ENCODE data around the gene COPE.

The COPE gene

DNA sequence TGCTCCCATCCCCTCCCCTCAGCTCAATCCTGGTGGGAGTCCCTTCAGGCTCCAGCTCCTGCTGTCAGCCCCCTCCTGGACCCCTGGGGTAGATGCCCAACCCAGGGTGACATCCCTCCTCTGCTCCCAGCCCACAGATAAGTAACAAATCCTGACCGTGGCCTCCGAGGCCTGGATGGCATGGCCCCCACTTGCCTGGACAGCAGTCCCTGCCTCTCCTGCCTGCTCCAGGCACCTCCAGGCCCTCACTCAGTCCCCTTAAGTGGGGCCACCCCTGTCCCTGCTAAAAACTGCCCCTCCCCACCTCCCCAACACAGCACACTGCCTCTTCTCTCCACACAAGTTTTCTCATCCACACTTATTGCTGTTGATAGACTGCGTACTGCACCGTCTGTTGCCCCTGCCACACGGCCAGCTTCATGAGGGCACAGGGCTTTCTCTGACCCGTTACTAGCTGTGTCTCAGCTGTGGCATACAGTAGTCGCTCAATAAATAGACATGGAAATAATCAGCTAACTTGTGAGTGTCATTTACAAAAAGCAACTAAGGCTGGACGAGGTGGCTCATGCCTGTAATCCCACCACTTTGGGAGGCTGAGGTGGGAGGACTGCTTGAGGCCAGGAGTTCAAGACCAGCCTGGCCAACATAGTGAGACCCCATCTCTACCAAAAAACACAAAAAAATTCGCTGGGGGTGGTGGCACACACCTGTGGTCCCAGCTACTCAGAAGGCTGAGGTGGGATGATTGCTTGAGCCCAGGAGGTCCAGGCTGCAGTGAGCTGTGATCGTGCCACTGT, 29.0 kb downstream of the COPE start:
- no peak for DNase-seq

DNA sequence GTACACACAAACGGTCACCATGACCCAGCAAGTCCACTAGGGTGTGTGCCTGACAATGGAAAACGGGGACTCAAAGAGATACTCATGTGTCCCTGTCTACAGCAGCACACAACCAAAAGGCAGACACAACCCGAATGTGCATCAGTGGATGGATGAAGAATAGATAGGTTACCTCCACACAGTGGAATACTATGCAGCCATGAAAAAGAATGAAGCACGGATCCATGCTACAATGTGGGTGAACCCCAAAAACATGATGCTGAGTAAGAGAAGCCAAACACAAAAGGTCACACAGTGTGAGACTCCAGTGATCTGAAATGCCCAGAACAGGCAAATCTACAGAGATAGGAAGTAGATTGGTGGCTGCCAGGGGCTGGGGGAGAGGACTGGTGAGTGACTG, 32.2 kb downstream of the COPE start:
- DNase-seq: no peak

DNA sequence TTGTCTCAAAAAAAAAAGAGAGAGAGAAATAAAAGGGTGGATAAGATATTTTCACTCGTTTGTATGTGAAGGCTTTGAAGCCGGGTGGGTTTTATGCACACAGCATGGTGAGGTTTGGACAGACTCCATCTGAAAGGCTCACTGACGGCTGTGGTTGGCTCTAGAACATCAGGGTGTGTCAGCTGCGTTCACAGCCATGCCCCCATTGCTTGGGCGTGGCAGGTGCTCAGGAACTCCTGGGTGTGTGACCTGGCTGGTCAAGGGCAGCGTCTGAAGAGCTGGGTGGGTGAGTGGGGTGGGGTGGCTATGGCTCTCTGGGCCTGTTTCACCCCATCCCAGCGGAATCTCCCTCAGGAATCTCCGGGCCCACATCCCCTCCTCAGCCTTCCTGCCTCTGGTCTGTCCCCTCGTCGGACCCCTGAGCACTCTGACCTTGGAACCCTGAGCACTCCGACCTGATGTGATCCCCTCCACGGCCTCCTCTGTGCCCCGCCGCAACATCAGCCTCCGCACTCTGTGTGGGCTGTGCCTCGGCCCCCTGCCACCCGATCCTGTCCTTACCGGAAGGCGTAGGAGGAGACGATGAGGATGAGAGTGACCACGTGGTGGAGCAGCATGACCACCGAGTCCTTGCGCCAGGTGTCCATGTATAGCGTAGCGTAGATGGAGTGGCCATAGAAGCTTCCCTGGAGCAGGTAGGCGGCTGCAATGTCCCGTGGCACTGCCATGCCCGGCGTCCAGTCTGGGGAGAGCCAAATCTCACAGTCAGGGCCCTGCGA, 35.5 kb downstream of the COPE start:
- no peak for DNase-seq

DNA sequence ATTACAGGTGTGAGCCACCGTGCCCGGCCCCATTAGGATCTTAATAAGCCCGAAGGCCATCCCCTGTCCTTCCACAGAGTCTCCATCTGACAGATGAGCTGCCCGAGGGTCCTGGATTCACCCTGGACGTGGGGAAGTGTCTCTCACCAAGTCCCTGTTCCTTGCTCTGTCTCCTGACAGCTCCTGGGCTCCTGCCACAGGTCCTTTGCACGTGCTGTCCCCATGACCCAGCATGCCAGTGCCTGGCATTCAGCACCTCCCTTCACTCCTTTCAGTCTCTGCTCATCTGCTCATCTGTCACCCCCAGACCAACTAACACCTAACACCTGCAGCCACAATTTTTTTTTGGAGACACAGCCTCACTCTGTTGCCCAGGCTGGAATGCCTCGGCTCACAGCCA, 37.7 kb downstream of the COPE start:
- DNase-seq: no peak

DNA sequence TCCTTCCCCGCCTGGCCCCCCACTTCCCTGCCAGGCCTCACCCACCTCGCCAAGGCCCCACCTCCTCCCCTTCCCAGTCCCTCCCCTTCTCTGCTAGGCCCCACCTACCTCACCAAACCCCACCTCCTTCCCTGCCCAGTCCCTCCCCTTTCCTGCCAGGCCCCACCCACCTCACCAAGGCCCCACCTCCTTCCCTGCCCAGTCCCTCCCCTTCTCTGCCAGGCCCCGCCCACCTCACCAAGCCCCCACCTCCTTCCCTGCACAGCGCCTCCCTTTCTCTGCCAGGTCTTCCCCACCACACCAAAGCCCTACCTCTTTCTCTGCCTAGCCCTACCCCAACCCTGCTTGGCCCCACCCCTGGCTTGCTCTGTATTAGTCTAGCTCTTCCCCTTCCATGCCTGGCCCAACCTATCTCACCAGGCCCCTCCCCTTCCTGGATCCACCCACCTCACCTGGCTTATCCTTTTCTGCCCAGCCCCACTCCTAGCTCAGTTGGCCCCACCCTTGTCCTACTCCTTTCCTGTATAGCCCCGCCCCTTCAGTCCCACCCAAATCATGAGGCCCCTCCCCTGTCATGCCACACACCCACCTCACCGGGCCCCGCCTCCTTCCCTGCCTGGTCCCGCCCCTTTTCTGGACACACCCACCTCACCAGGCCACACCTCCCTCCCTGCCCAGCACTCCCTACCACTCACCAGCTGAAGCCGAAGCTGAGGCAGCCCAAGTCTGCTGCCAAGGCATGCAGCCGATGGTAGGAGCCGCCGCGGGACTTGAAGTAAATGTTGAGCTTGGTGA, 39.4 kb downstream of the COPE start:
- peak; percentile 32 for DNase-seq

DNA sequence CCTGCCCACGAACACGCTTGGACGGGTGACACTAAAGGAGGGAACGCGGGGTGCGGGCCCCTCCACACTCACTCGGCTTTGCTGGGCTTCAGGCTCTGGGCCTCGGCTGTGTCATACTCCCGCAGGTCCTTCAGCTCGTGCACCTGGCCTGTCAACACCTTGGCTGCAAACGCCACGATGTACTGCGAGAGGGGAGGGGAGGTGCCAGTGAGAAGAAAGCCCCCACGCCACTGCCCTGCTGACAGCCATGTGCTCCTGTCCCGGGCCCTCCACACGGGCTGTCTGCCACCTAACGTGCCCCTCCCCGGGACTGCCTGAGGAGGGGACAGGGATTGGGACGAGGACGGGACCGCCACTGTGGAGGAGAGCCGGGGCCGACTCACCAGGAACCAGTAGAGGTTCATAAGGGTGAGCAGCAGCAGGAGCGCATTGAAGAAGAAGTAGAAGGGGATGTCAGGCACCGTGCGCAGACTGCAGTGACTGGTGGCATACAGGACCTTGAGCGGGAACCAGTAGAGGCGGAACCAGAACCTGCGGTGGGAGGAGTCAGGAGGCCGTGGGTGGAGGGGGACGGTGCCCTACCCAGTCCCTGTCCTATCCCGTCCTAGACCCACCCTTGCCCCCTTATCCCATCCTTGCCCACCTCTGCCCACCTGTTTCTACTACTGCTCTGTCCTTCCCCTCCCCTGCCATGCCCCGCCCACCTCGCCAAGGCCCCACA, 40.2 kb downstream of the COPE start:
- no peak for DNase-seq

DNA sequence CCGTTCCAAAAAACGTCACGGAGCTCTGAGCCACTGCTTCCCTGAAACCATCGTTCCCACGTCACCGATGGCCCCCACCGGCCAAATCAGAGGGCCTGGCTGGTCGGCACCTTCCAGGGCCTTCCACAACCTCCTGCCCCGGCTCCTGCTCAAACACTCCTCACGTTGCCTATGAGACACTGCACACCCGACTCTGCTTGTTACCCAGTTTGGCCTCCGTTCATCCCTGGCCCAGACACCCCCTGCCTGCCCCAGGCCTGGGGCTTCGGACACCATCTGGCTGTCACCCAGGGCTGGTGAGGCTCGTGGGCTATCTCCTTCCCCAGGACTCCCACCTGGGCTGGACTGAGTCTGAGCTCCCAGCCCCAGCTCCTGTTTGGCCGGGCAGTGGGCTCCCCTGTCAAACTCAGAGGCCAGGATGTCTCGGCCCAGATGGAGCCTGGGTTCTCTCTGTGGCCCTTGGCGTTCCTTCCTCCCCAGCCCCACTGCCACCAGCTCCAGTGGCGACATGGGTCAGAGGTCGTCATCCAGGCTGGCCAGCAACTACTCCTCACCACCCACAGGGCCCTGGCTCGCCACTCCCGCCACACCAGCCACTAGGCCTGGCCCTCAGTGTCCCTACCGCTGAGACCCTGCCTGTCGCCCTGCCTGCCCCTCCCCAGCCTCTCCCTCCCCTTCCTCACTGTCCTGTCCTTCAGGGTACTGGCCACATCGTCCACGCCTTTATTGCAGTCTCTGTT, 41.0 kb downstream of the COPE start:
- no peak for DNase-seq

DNA sequence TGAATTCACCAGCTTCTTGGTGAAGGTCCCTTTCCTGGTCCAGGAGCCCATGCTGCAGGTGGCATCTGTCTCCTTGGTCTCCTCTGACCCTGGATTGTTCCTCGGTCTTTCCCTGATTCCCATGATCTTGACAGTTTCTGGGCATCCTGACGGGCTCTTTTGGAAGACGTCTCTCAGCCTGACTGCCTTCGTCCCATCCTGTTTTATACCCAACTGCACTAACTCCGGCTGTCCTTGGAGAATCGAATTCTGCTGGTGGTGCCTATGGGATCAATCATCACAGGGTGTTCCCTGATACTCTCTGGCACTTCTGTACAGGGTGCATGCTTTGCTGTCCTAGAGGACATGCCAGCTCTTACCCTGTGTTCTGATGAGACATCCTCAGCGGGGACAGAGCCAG, 42.3 kb downstream of the COPE start:
- DNase-seq: no peak

DNA sequence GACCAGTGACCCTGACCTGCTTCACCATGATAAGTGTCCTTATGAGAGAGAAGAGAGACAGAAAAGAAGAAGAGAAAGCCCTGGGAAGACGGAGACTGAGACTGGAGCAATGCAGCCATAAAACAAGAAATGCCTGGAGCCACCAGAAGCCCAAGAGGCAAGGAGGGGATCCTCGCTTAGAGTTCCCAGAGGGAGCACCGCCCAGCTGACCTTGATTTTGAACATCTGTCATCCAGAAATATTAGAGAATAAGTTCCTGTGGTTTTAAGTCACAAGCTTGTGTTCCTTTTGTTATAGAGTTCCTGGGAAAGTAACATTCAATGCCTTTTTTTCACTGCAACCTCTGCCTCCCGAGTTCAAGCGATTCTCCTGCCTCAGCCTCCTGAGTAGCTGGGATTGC, 43.5 kb downstream of the COPE start:
- no peak for DNase-seq

DNA sequence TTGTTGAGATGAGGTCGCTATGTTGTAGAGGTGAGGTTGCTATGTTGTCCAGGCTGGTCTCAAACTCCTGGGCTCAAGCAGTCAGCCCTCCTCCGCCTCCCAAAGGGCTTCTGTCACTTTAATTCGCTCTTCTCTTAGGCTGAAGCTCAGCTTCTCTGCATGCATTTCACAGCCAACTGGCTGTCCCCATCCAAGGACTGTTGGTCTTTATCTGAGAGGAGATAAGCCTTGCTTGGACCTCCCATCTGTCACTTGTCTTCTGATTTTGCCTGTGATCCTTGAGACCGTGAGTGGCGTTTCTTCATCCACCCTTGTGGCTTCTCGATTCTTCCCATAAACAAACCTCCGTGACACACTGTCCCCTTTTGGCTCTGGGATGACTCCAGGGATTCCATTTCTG, 47.6 kb downstream of the COPE start:
- no peak for DNase-seq

DNA sequence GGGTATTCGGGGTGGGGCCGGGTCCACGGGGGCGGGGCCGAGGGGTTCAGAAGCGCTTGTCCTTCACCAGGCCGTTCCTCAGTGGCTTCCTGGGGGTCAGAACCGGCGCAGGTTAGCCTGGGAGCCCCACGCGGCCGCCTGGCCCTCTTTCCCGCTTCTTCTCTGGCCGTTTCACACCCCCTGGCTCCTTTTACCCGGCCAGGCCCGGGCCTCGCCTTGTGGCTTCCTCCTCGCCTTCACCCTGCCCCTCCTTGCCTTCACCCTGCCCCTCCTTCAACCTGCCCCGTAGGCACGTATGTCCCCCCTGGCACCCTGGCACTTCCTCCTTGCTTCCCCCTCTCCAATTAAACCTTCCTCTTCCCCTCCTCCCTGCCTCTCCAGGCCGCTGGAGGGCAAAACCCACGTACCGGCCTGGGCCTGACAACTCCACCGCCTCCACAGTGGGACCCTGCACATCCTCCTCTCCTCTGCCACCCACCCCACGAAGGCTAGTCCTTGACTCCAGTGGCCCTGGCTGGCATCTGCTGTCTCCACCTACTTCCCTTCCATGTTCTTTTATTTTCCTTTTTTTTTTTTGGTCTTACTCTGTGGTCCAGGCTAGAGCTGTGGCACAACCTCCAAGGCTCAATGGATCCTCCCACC, 48.5 kb downstream of the COPE start:
- no peak for DNase-seq

DNA sequence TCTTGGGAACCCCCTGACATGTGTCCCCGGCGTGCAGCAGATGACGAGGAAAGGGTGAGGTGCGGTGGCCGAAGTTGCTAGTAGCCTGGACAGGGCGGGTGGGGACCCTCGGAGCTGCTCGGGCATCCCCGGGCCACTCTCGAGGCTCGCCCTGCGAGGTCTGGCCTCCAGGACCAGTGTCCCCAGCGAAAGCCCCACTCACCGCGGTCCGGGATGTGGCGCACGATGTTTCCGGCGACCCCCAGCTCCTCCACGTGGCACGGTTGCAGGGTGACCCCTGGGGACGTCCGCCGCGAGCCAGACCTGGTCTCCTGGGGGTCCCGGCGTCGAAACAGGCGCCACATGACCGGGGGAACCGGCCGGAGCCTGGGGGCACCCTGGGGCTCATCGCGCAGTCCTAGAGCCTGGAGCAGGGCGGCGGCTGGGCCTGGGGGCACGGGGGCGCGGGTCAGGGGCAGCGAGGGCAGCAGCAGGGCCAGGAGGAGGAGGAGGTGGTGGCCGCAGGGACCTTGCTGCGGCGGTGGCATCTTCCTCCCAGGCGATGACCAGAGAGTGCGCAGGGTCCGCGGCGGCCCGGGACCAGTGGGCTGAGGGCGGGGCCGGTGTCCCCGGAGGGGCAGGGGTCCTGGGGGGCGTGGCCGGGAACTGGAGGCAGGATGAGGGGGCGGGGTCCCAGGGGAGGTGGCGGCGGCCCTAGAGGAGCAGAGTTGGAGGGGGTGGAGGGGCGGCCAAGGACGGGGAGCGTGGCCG, 49.2 kb downstream of the COPE start:
- no peak for DNase-seq

DNA sequence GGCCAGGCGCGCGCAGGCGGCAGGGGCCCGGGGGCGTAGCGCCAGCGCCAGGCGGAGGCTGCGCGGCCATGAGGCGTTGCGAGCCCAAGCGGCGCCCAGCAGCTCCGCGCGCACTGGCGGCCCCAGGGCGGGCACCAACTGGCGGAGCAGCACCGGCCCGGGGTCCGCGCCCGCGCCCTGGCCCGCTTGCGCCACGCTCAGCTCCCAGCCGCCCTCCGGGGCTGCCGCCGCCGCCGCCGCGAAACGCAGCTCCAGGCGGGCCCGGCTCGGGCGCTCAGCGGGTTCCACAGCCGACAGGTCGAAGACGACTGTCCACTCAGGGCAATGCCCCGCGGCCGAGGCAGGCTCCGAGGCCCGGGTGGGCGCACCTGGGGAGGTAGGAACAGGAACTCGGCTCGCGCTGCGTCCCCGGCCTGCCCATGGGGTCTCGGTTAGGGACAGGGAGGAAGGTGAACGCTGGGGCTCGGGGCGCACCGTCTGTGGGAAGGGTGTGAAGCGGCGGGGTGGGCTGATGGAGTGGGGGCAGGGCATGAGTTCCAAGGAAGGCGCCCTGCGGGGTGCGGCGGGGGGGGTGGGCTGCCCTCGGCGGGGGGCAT, 50.1 kb downstream of the COPE start:
- no peak for DNase-seq

DNA sequence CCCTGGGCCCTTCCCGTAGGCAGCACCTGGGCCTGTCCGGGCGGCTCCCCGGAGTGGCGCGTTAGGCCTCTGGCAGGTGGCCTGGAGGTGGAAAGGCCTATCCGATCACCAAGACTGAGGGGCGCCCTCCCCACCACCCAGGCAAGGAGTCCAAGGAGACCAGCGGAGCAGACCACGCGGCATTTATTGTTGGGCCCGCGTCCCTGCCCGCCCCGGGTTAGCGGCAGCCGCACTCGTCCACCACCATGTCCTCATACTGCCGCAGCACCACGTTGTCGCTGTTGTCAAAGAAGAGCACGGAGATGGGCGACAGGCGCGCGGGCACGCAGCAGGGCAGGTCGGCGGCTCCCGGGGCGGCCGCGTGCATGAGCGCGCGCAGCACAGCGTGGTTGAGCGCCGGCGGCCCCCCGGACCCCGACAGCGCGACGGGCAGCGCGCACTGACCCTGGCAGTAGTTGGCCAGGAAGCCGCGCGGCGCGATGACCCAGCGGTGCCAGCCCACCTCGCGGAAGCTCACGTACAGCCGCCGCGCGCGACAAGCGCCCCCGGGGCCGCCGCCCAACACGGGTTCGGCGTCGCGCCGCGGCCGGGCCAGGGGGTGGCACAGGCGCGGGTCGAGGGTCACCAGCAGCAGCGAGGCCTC, 50.7 kb downstream of the COPE start:
- DNase-seq: no peak

DNA sequence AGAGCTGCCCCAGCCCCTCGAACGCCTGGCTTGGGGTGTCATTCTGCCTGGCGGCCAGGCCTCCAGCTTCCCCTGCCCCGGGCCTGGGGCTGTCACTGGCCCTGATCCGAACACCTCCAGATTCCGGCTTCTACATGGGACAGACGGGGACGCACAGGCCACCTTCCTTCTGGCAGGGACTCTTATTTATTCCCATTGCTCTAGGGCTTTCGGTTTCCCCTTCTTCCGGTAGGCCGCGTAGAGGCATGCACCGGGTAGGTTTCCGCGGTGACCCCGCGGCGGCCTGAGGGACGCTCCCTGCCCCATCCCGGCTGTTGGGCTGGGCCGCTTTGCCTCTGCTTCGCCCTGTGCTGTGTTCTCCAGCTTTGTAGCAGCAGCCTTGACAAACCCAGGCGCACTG, 51.4 kb downstream of the COPE start:
- no peak for DNase-seq

DNA sequence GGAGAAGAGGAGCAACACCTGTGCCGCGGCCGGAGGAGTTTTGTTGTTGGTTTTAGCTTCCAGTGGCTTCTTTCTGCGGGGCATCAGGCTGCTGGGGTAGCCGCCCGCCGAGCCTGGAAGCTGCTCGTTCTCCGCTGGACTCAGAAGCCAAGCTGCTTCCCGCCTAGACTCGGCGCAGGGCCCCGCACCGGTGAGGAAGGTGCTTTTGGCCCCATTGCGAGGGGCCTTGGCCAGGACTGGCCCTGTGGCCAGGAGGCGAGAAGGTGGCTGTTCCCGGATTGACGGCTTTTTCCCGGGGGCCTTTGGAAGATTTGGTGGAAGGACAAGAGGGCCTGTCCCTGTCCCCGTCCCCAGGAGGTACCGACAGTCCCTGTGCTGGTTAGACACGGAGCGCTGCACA, 52.0 kb downstream of the COPE start:
- no peak for DNase-seq

DNA sequence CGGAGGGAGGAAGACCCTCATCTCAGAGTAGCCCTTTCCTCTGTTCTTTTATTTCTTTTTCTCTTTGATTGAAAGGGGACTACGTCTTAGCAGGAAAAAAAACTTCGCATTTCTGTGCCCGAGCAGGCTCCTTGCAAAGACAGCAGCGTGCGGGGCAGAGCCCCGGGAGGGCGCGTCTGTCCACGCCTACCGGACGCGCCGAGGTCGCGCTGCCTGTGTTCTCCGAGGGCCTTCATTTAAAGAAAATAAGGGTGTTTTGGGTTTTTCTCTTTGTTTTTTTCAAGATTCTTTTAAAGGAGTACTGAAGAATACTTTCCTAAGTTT, 52.4 kb downstream of the COPE start:
- no peak for DNase-seq

DNA sequence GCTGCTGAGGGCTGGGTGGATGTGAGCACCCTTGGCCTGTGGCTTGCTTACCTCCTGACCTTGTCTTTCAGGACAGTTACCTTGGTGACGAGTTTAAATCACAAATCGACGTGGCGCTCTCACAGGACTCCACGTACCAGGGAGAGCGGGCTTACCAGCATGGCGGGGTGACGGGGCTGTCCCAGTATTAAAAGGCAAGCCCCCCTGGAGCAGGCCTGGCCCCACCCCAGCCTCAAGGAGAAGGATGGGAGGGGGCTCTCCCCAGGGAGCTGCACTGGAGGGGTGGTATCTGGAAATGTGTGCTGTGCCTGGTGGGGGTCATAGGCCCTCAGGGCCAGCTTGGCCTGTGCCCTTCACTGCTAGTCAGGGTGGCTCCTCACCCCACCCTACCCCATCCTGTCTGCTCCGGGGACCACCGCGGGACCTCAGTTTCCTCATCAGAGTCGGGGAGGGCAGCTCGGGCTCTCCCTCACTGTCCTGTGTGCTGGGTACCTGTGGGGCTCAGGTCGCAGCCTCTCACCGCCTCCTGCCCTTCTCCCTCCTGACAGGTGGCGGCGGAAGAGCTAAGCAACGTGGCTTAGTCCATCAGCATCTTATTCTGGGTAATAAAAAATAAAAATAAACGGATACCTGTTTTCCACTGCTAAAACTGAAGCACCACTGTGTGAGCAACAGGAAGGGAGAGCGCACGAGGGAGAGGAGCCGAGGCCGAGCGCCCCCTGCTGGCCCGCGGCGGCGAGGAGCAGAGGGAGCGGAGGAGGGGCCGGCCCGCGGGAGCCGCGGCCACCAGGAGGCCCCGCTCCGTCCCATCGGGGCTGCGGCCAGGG, 53.0 kb downstream of the COPE start:
- peak; percentile 59 for DNase-seq
